ENCODE measurements around the gene WTAP.

The WTAP gene

GRCh38 chr6:159715605-159716004, 11.7 kb upstream of the WTAP start:
- TF ChIP-seq MAX (IDR thresholded peaks at IDR 0.05) (no peak), TEAD4 (IDR thresholded peaks at IDR 0.05) (no peak), EGR1 (IDR thresholded peaks at IDR 0.05) (no peak), TAF1 (IDR thresholded peaks at IDR 0.05; ENCODE audit: low read depth) (no peak), CEBPB (IDR thresholded peaks at IDR 0.05) (no peak), NFIC (IDR thresholded peaks at IDR 0.05) (no peak), YY1 (IDR thresholded peaks at IDR 0.05; ENCODE audit: low read depth) (no peak)

DNA sequence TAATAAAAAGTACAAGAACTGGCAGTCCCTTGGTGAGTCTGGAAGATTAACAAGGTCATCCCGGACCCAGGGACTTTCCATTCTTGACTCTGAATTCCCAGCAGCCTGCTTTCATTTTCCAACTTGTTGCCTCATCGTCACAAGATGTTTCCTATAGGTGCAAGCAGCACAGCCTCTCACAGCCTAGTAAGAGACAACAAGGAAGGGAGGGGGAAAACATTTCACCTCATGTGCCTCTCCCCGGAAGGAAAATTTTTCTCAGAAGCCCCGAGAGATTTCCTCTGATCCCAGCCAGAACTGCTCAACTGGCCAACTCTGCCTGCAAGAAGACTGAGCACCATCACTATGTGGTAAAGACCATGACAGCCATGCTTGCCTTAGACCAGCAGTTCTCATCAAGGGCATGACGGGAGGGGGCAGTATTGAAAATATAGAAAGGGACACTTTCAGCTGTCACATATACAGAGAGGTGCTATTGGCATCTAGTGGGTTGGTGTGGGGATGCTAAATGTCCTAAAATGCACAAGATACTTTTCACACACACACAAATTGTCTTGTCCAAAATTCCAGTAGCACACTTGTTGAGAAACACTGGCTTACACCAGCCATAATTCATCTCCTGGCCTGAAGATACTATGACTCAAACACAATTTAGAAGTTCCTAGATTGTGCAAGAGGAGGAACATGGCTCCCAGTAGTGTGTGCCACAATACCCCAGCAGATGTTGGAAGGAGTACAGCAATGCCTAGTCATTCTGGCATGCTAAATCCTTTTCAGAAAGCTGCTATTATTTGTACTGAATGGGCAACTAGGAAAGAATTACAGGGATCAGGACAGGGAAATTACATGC, 10.8 kb upstream of the WTAP start:
- TF ChIP-seq, protein P1, sequence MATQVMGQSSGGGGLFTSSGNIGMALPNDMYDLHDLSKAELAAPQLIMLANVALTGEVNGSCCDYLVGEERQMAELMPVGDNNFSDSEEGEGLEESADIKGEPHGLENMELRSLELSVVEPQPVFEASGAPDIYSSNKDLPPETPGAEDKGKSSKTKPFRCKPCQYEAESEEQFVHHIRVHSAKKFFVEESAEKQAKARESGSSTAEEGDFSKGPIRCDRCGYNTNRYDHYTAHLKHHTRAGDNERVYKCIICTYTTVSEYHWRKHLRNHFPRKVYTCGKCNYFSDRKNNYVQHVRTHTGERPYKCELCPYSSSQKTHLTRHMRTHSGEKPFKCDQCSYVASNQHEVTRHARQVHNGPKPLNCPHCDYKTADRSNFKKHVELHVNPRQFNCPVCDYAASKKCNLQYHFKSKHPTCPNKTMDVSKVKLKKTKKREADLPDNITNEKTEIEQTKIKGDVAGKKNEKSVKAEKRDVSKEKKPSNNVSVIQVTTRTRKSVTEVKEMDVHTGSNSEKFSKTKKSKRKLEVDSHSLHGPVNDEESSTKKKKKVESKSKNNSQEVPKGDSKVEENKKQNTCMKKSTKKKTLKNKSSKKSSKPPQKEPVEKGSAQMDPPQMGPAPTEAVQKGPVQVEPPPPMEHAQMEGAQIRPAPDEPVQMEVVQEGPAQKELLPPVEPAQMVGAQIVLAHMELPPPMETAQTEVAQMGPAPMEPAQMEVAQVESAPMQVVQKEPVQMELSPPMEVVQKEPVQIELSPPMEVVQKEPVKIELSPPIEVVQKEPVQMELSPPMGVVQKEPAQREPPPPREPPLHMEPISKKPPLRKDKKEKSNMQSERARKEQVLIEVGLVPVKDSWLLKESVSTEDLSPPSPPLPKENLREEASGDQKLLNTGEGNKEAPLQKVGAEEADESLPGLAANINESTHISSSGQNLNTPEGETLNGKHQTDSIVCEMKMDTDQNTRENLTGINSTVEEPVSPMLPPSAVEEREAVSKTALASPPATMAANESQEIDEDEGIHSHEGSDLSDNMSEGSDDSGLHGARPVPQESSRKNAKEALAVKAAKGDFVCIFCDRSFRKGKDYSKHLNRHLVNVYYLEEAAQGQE (IDR thresholded peaks at IDR 0.05; ENCODE audit: low read depth), result no peak
- no peak for TF ChIP-seq FOXM1 (IDR thresholded peaks at IDR 0.05; ENCODE audit: borderline replicate concordance, low read depth)
- no peak for TF ChIP-seq MAX (IDR thresholded peaks at IDR 0.05)
- no peak for TF ChIP-seq CEBPB (IDR thresholded peaks at IDR 0.05)
- no peak for TF ChIP-seq ZBTB7A (IDR thresholded peaks at IDR 0.05; ENCODE audit: low read depth)
- TF ChIP-seq TCF12 (IDR thresholded peaks at IDR 0.05; ENCODE audit: low read depth), result no peak
- TF ChIP-seq YY1 (IDR thresholded peaks at IDR 0.05; ENCODE audit: low read depth), result no peak
- TF ChIP-seq NFIC (IDR thresholded peaks at IDR 0.05), result no peak
- no peak for TF ChIP-seq EP300 (IDR thresholded peaks at IDR 0.05; ENCODE audit: borderline replicate concordance)
- TF ChIP-seq EGR1 (IDR thresholded peaks at IDR 0.05), result no peak
- no peak for TF ChIP-seq USF1 (IDR thresholded peaks at IDR 0.05)
- no peak for TF ChIP-seq TAF1 (IDR thresholded peaks at IDR 0.05; ENCODE audit: low read depth)
- TF ChIP-seq RAD21 (IDR thresholded peaks at IDR 0.05; ENCODE audit: low read depth), result no peak
- TF ChIP-seq CREB1 (IDR thresholded peaks at IDR 0.05; ENCODE audit: low read depth), result no peak
- no peak for TF ChIP-seq TEAD4 (IDR thresholded peaks at IDR 0.05)

DNA sequence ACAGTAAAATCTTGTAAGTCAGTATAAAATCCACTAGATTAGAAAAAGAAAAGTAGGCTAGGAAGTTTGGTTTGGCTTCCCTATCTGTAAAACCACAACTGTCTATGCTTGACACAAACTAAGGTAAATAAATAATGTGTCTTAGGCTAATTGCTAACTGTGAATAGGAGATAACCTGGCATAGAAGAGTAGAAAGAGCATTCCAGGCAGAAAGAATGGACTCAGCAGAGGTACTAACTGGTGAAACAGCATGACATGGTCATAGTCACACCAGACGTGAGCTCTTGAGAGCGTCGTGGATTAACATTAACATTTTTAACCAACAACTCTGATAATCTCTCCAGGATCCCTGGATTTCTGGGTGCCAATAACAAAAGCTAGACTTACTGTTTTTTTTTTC, 8.7 kb upstream of the WTAP start:
- TF ChIP-seq ZBTB7A (IDR thresholded peaks at IDR 0.05; ENCODE audit: low read depth) (no peak), TCF12 (IDR thresholded peaks at IDR 0.05; ENCODE audit: low read depth) (no peak), USF1 (IDR thresholded peaks at IDR 0.05) (no peak), CEBPB (IDR thresholded peaks at IDR 0.05) (no peak), FOXM1 (IDR thresholded peaks at IDR 0.05; ENCODE audit: borderline replicate concordance, low read depth) (no peak), EGR1 (IDR thresholded peaks at IDR 0.05) (no peak), YY1 (IDR thresholded peaks at IDR 0.05; ENCODE audit: low read depth) (no peak), TEAD4 (IDR thresholded peaks at IDR 0.05) (no peak), EP300 (IDR thresholded peaks at IDR 0.05; ENCODE audit: borderline replicate concordance) (no peak), TAF1 (IDR thresholded peaks at IDR 0.05; ENCODE audit: low read depth) (no peak), RAD21 (IDR thresholded peaks at IDR 0.05; ENCODE audit: low read depth) (no peak), NFIC (IDR thresholded peaks at IDR 0.05) (no peak), MAX (IDR thresholded peaks at IDR 0.05) (no peak), CREB1 (IDR thresholded peaks at IDR 0.05; ENCODE audit: low read depth) (no peak)
- TF ChIP-seq, protein P1 (IDR thresholded peaks at IDR 0.05; ENCODE audit: low read depth), result no peak

GRCh38 chr6:159719287-159719686, 8.0 kb upstream of the WTAP start:
- TF ChIP-seq, protein P1 (IDR thresholded peaks at IDR 0.05; ENCODE audit: low read depth), result no peak
- TF ChIP-seq USF1 (IDR thresholded peaks at IDR 0.05) (no peak), RAD21 (IDR thresholded peaks at IDR 0.05; ENCODE audit: low read depth) (no peak), CREB1 (IDR thresholded peaks at IDR 0.05; ENCODE audit: low read depth) (no peak), TAF1 (IDR thresholded peaks at IDR 0.05; ENCODE audit: low read depth) (no peak)
